Natural killer cell (primary cell): ENCODE results near the gene RAB29. TPM values are rescaled to one million over a fixed set of nuclear protein-coding genes. Genes with fewer than 3 reads are reported as not detected.
A peak's percentile ranks its signal among the peaks of the same experiment; 100 is the strongest.
"Not testable (repeated sequence)": the region's sequence is repeated elsewhere in the genome, so short reads cannot be mapped to it uniquely, and the experiment has no call there.

Experiments used
- ATAC-seq, 3 donors: fragments of 150-1000 bp in 2 of 3; fragments of 200-7000 bp in 1 of 3; cut with Tn5 transposase; 1 replicate in 1 of 3; 2 replicates in 2 of 3; pipeline ENCODE4 v1.10.0; 2021; ENCODE audit warnings: mild to moderate bottlenecking in 2 of 3, moderate library complexity in 2 of 3
- DNase-seq, 2 donors: peaks; one replicate each; pipeline versions ENCODE4 v3.0.0 to v3.0.0-alpha.2; 2013 to 2021; ENCODE audit warnings: mixed read lengths in 1 of 2
- H3K27ac ChIP-seq: one replicate; pipeline ENCODE4 v1.5.1; 2013; ENCODE audit warnings: mild to moderate bottlenecking, low read length
- H3K27me3 ChIP-seq: one replicate; pipeline ENCODE4 v1.6.1; 2013; ENCODE audit warnings: low read length; ENCODE audit not compliant: control insufficient read depth, insufficient read depth
- H3K36me3 ChIP-seq: one replicate; pipeline ENCODE4 v1.6.1; 2013; ENCODE audit warnings: low read length; ENCODE audit not compliant: control insufficient read depth, insufficient read depth
- H3K4me1 ChIP-seq: one replicate; pipeline ENCODE4 v1.6.1; 2013; ENCODE audit warnings: low read length; ENCODE audit not compliant: control insufficient read depth, insufficient read depth
- H3K4me3 ChIP-seq: one replicate; pipeline ENCODE4 v1.5.1; 2013; ENCODE audit warnings: low read length
- H3K9me3 ChIP-seq: one replicate; pipeline ENCODE4 v1.6.1; 2013; ENCODE audit warnings: low read length; ENCODE audit not compliant: control insufficient read depth, insufficient read depth
- H3K27ac Mint-ChIP-seq, 2 donors: one replicate each; pipeline ENCODE4 v1.8.0; 2022; ENCODE audit warnings: mild to moderate bottlenecking in 2 of 2, mixed read lengths in 2 of 2, moderate library complexity in 1 of 2
- H3K27me3 Mint-ChIP-seq, 2 donors: one replicate each; pipeline ENCODE4 v1.8.0; 2022; ENCODE audit warnings: low read depth in 2 of 2, mixed read lengths in 2 of 2
- H3K36me3 Mint-ChIP-seq: one replicate; pipeline ENCODE4 v1.8.0; 2022; ENCODE audit warnings: mixed read lengths
- H3K4me1 Mint-ChIP-seq, 2 donors: one replicate each; pipeline ENCODE4 v1.8.0; 2022; ENCODE audit warnings: mixed read lengths in 2 of 2
- H3K4me3 Mint-ChIP-seq: one replicate; pipeline ENCODE4 v1.8.0; 2022; ENCODE audit warnings: mild to moderate bottlenecking, moderate library complexity, mixed read lengths
- H3K9me3 Mint-ChIP-seq, 2 donors: one replicate each; pipeline ENCODE4 v1.8.0; 2022; ENCODE audit warnings: mixed read lengths in 2 of 2
- WGBS: methylation state at CpG from one replicate; pipeline ENCODE4 v1.1.7; 2013; ENCODE audit warnings: missing lambda C conversion rate; ENCODE audit not compliant: insufficient coverage; 5-methylcytosine and 5-hydroxymethylcytosine counted together
- intact Hi-C: fragments of 100-400 bp; cut with micrococcal nuclease; formaldehyde crosslinking; loops from one replicate; pipeline ENCODE4 v1.14.2; 2022
- total RNA-seq, 4 donors: library from RNA; stranded (reverse); fragments of 120-200 nt in 1 of 4; gene quantifications; one replicate each; pipeline versions ENCODE4 v1.2.3 to v1.2.4, GENCODE V29; 2013 to 2022
- TF ChIP-seq, protein P1 (sequence below): fragments of 200-600 bp; IDR thresholded peaks from one replicate; pipeline ENCODE4 v1.8.0; 2022; ENCODE audit warnings: antibody characterized with exemption

The RAB29 gene
- total RNA-seq, 3 donors from 2014 or later (not counting 1 experiment from before 2014, with no cell fraction given): 69.0 to 120 (median 95.1) TPM

DNA sequence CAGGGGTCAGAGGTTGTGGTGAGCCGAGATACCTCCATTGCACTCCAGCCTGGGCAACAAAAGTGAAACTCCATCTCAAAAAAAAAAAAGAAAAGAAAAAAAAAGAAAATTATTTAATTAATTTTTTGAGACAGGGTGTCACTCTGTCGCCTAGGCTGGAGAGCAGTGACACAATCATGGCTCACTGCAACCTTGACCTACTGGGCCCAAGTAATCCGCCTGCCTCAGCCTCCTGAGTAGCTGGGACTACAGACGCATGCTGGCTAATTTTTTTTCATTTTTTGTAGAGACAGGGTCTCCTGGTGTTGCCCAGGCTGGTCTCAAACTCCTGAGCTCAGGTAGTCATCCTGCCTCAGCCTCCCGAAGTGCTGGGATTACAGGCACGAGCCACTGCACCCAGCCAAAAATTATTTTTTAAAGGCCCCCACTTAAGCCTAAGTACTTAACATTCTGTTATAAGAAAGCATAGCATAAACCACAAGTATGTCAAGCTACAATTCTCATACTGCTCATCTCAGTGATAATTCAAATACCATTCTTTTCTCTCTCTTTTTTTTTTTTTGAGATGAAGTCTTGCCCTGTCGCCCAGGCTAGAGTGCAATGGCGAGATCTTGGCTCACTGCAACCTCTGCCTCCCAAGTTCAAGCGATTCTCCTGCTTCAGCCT, 45.2 kb downstream of the RAB29 start:
- no peak overlapping the region for H3K4me3 ChIP-seq
- peaks cover 27 to 44% of the 10 kb centered on the region in 2 donors for H3K4me1 Mint-ChIP-seq

DNA sequence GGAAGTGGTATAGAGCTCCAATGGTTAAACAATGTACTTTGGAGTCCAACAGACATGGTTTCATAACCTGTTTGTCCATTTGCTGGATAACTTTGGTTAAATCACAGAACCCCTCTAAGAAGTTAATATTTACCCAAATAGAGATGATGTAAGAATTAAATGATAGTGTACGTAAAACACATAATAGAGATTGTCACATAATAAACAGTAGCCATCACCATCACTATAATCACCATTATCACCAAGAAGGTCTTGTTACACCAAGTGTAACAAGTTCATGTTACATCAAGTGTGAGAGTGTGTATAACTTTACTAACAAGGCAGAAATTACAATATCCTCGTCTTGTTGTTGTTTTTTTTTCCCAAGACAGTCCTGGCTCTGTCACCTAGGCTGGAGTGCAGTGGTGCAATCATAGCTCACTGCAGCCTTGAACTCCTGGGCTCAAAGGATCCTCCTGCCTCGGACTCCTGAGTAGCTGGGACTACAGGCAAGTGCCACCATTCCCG, 48.6 kb downstream of the RAB29 start:
- no peaks in the 10 kb centered on the region for H3K36me3 Mint-ChIP-seq
- peaks cover 32% of the 10 kb centered on the region for H3K36me3 ChIP-seq

More for the DNA sequence above, 45.2 kb downstream of the RAB29 start:
- WGBS: 94% methylated on average over 8 of the region's 9 CpGs
- Histone ChIP-seq H3K36me3 (peaks cover 24% of the 10 kb centered on the region), H3K27me3 (no peaks in the 10 kb centered on the region), H3K9me3 (no peaks in the 10 kb centered on the region), H3K4me1 (no peaks in the 10 kb centered on the region), H3K27ac (no peak overlapping the region)
- Mint-ChIP-seq H3K4me3 (no peak overlapping the region), H3K27me3 (no peaks in the 10 kb centered on the region), H3K36me3 (no peaks in the 10 kb centered on the region), H3K9me3 (no peaks in the 10 kb centered on the region), H3K27ac (peak overlapping the region in 1 of 2 donors; percentile 49)
- TF ChIP-seq, protein P1, sequence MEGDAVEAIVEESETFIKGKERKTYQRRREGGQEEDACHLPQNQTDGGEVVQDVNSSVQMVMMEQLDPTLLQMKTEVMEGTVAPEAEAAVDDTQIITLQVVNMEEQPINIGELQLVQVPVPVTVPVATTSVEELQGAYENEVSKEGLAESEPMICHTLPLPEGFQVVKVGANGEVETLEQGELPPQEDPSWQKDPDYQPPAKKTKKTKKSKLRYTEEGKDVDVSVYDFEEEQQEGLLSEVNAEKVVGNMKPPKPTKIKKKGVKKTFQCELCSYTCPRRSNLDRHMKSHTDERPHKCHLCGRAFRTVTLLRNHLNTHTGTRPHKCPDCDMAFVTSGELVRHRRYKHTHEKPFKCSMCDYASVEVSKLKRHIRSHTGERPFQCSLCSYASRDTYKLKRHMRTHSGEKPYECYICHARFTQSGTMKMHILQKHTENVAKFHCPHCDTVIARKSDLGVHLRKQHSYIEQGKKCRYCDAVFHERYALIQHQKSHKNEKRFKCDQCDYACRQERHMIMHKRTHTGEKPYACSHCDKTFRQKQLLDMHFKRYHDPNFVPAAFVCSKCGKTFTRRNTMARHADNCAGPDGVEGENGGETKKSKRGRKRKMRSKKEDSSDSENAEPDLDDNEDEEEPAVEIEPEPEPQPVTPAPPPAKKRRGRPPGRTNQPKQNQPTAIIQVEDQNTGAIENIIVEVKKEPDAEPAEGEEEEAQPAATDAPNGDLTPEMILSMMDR: no peak
- no peak for ATAC-seq
- DNase-seq: no peak
- intact Hi-C loops: no loop called here

DNA sequence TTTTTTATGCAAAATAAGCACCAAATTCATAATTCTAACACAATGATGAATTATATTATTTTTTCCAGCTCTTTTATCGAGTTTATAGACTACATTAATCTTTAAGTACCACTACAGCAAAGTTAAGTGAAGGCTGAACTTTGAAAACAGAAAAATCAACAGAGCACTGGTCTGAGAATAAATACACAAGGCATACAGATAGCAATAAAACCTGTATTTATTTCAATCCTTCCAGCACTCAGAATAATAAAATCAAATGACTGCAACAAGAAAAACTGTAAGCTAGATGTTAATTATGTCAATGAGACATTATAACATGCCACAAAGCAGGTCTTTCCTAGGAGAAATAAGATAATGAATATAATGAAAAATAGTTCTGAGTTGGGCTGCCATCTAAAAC, 49.8 kb downstream of the RAB29 start:
- no peaks in the 10 kb centered on the region for H3K27me3 Mint-ChIP-seq

More for the DNA sequence above, 48.6 kb downstream of the RAB29 start:
- H3K4me3 ChIP-seq: no peak overlapping the region
- H3K4me3 Mint-ChIP-seq: no peak overlapping the region
- H3K4me1 Mint-ChIP-seq: peaks cover 16 to 34% of the 10 kb centered on the region in 2 donors
- H3K9me3 Mint-ChIP-seq: no peaks in the 10 kb centered on the region
- WGBS: 98% methylated on average over 3 of the region's 4 CpGs
- DNase-seq: no peak
- no peaks in the 10 kb centered on the region for H3K27me3 Mint-ChIP-seq
- TF ChIP-seq, protein P1: no peak
- peak overlapping the region in 1 of 2 donors; percentile 21 for H3K27ac Mint-ChIP-seq
- no peaks in the 10 kb centered on the region for H3K4me1 ChIP-seq
- no peak for ATAC-seq
- H3K27ac ChIP-seq: no peak overlapping the region
- no peaks in the 10 kb centered on the region for H3K27me3 ChIP-seq
- no peaks in the 10 kb centered on the region for H3K9me3 ChIP-seq
- intact Hi-C loops: no loop called here

DNA sequence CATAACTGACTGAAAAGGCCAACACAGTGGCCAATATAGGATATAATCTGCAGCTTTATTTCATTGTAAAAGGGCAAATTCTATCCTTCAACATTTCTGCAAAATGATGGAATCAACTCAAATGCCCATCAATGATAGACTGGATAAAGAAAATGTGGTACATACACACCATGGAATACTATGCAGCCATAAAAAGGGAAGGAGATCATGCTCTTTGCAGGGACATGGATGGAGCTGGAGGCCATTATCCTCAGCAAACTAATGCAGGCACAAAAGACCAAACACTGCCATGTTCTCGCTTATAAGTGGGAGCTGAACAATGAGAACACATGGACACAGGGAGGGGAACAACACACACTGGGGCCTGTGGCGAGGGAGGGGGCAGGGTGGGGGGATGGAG, 54.5 kb downstream of the RAB29 start:
- WGBS: 100% methylated on average over 2 of the region's 2 CpGs
- ATAC-seq, H3K4me3 ChIP-seq, H3K27me3 Mint-ChIP-seq, H3K27me3 ChIP-seq, H3K27ac Mint-ChIP-seq, H3K4me3 Mint-ChIP-seq, intact Hi-C loops, H3K9me3 ChIP-seq, H3K4me1 ChIP-seq, DNase-seq, H3K27ac ChIP-seq, H3K9me3 Mint-ChIP-seq: not testable (repeated sequence)
- H3K36me3 ChIP-seq: peaks cover 66% of the 10 kb centered on the region
- Mint-ChIP-seq H3K4me1 (peaks cover 0 to 20% of the 10 kb centered on the region in 2 donors), H3K36me3 (peaks cover 39% of the 10 kb centered on the region)

More for the DNA sequence above, 49.8 kb downstream of the RAB29 start:
- Histone ChIP-seq H3K4me1 (no peaks in the 10 kb centered on the region), H3K27ac (no peak overlapping the region), H3K36me3 (peaks cover 40% of the 10 kb centered on the region), H3K9me3 (no peaks in the 10 kb centered on the region), H3K4me3 (no peak overlapping the region), H3K27me3 (no peaks in the 10 kb centered on the region)
- Mint-ChIP-seq H3K9me3 (no peaks in the 10 kb centered on the region), H3K4me3 (no peak overlapping the region), H3K27ac (peak overlapping the region; percentile 12 to 40), H3K4me1 (peaks cover 6 to 22% of the 10 kb centered on the region in 2 donors), H3K36me3 (peaks cover 4% of the 10 kb centered on the region)
- no CpG with 5 or more reads among the region's 1 CpG for WGBS
- DNase-seq: no peak
- no peak for ATAC-seq
- TF ChIP-seq, protein P1: no peak
- intact Hi-C loops: no loop called here
